Caco-2 (cell line): ENCODE results near the gene OTOP2. TPM values are rescaled to one million over a fixed set of nuclear protein-coding genes. Genes with fewer than 3 reads are reported as not detected.

Experiments
- BruUV-seq: library from RNA; stranded (reverse); fragments of 400-500 nt; replicated peaks from 2 replicates; lab custom pipeline; 2021; lab: Mats Ljungman, UMichigan
- CTCF ChIA-PET: fragments of 300-600 bp; sonication (Branson Sonifier 250); formaldehyde crosslinking; loops from one replicate; lab custom pipeline; 2022; ENCODE audit warnings: antibody characterized with exemption; lab: Charles Lee
- POLR2A ChIA-PET: fragments of 300-600 bp; sonication (Branson Sonifier 250); formaldehyde crosslinking; loops from one replicate; lab custom pipeline; 2022; ENCODE audit warnings: antibody characterized with exemption; lab: Charles Lee
- DNase-seq, 2 experiments: peaks; one replicate each; pipeline versions ENCODE4 v3.0.0 to v3.0.0-alpha.2; 2020 to 2022
- H3K27me3 ChIP-seq: replicated peaks from 2 replicates; pipeline ENCODE4 v1.6.0; 2011; ENCODE audit warnings: low read length; ENCODE audit not compliant: control insufficient read depth, insufficient read depth
- H3K36me3 ChIP-seq: 2 replicates; pipeline ENCODE4 v1.5.1; 2011; ENCODE audit warnings: low read length; ENCODE audit not compliant: control insufficient read depth, insufficient read depth
- H3K4me1 ChIP-seq: fragments of 250-450 bp; sonication (Bioruptor Pico); 2 replicates; pipeline ENCODE4 v1.5.1; 2020; ENCODE audit warnings: mild to moderate bottlenecking
- H3K4me3 ChIP-seq: 2 replicates; pipeline ENCODE4 v1.5.1; 2011; ENCODE audit warnings: low read depth, mild to moderate bottlenecking, control low read depth, low read length
- H3K9me3 ChIP-seq: fragments of 250-450 bp; sonication (Bioruptor Pico); 2 replicates; pipeline ENCODE4 v1.5.1; 2020; ENCODE audit warnings: mild to moderate bottlenecking, moderate library complexity
- H3K27ac Mint-ChIP-seq: one replicate; pipeline ENCODE4 v1.8.0; 2022; ENCODE audit warnings: mixed read lengths; ENCODE audit not compliant: unreplicated experiment
- H3K27me3 Mint-ChIP-seq: one replicate; pipeline ENCODE4 v1.8.0; 2022; ENCODE audit warnings: mixed read lengths; ENCODE audit not compliant: insufficient read depth, unreplicated experiment
- H3K36me3 Mint-ChIP-seq: one replicate; pipeline ENCODE4 v1.8.0; 2022; ENCODE audit warnings: mild to moderate bottlenecking, mixed read lengths; ENCODE audit not compliant: insufficient read depth, unreplicated experiment
- H3K4me1 Mint-ChIP-seq: one replicate; pipeline ENCODE4 v1.8.0; 2022; ENCODE audit warnings: low read depth, mixed read lengths; ENCODE audit not compliant: unreplicated experiment
- H3K4me3 Mint-ChIP-seq: one replicate; pipeline ENCODE4 v1.8.0; 2022; ENCODE audit warnings: mild to moderate bottlenecking, moderate library complexity, mixed read lengths; ENCODE audit not compliant: unreplicated experiment
- H3K9me3 Mint-ChIP-seq: one replicate; pipeline ENCODE4 v1.8.0; 2022; ENCODE audit warnings: mixed read lengths; ENCODE audit not compliant: unreplicated experiment
- intact Hi-C: fragments of 100-400 bp; cut with micrococcal nuclease; formaldehyde crosslinking; loops from one replicate; pipeline ENCODE4 v1.10.0; 2022; ENCODE audit not compliant: unreplicated experiment
- total RNA-seq: library from RNA; stranded (reverse); gene quantifications from 2 replicates; pipeline ENCODE4 v1.2.3, GENCODE V29; 2022
- TF ChIP-seq, protein P1 (sequence below), 2 experiments: fragments of 200-600 bp in 1 of 2; IDR thresholded peaks; 1 replicate in 1 of 2; 2 replicates in 1 of 2; pipeline versions ENCODE4 v1.5.1 to v1.8.0; 2011 to 2022; ENCODE audit warnings: antibody characterized with exemption in 1 of 2, control low read depth in 1 of 2, inconsistent platforms in 1 of 2, low read depth in 1 of 2, low read length in 1 of 2, mild to moderate bottlenecking in 1 of 2, moderate library complexity in 1 of 2; ENCODE audit not compliant: insufficient read depth in 1 of 2, severe bottlenecking in 1 of 2, unreplicated experiment in 1 of 2

Gene OTOP2
- total RNA-seq, 1 experiment from 2014 or later: not detected

DNA sequence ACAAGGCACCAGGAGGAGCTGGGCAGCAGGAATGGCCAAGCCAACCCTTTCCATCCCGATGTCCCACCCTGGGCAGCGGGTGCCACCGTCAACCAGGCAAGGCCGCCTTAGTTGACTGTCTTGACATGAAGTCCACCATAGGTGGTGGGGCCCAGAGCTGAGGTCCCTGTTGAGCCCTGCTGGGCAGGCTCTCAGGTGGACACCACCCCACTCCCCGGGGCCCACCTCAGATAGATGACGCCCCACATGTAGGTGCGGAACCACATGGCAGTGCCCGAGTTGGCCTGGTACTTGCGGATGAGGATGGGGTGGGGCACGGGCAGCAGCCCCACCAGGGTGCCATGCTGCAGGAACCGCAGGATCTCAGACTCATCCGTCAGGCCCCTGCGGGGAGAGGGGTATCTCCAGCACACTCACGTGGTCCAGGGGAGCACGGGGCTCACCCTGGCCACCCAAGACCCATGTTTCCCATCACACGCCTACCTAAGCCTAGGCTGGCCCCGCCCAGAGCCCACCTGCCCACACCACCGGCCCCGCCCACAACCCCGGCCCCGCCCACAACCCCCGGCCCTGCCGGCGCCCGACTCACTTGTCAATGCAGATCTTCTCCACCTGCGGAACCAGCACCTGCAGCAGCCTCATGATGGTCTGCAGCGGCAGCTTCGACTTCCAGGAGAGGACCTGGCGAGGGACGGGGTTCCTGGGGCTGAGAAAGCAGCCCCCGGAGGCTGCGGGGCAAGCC is 27.8 kb downstream of the OTOP2 start:
- H3K4me1 Mint-ChIP-seq: peaks cover 7% of the 10 kb centered on the region
- Histone ChIP-seq H3K4me3 (no peak overlapping the region), H3K36me3 (no peaks in the 10 kb centered on the region; the same call in 1 of the 2 replicates), H3K9me3 (no peaks in the 10 kb centered on the region), H3K27me3 (no peaks in the 10 kb centered on the region), H3K4me1 (peaks cover 8% of the 10 kb centered on the region)
- intact Hi-C loops: loop anchor here (5.0 kb wide), 1 partner anchor 205 kb away; the partner anchor contains the start of gene NHERF1
- no TSS peak for BruUV-seq
- TF ChIP-seq, protein P1, sequence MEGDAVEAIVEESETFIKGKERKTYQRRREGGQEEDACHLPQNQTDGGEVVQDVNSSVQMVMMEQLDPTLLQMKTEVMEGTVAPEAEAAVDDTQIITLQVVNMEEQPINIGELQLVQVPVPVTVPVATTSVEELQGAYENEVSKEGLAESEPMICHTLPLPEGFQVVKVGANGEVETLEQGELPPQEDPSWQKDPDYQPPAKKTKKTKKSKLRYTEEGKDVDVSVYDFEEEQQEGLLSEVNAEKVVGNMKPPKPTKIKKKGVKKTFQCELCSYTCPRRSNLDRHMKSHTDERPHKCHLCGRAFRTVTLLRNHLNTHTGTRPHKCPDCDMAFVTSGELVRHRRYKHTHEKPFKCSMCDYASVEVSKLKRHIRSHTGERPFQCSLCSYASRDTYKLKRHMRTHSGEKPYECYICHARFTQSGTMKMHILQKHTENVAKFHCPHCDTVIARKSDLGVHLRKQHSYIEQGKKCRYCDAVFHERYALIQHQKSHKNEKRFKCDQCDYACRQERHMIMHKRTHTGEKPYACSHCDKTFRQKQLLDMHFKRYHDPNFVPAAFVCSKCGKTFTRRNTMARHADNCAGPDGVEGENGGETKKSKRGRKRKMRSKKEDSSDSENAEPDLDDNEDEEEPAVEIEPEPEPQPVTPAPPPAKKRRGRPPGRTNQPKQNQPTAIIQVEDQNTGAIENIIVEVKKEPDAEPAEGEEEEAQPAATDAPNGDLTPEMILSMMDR (IDR thresholded peaks at IDR 0.05; ENCODE audit: insufficient read depth in 1 of 2, low read depth in 1 of 2, low read length in 1 of 2, severe bottlenecking in 1 of 2, unreplicated experiment in 1 of 2): no peak
- H3K27me3 Mint-ChIP-seq: no peaks in the 10 kb centered on the region
- DNase-seq: no peak
- peaks cover 4% of the 10 kb centered on the region for H3K36me3 Mint-ChIP-seq
- CTCF ChIA-PET: interaction anchor here (1.4 kb wide), 1 partner anchor 10 kb away, joined by 6 read pairs; no protein-coding TSS in a partner anchor
- POLR2A ChIA-PET: no interaction called here
- H3K4me3 Mint-ChIP-seq: no peak overlapping the region
- H3K27ac Mint-ChIP-seq: no peak overlapping the region
- H3K9me3 Mint-ChIP-seq: no peaks in the 10 kb centered on the region

GRCh38 chr17:74952431-74953133 is 28.5 kb downstream of the OTOP2 start:
- no peak overlapping the region for H3K27ac Mint-ChIP-seq
- H3K9me3 ChIP-seq: no peaks in the 10 kb centered on the region
- TF ChIP-seq, protein P1 (IDR thresholded peaks at IDR 0.05; ENCODE audit: insufficient read depth in 1 of 2, low read depth in 1 of 2, low read length in 1 of 2, severe bottlenecking in 1 of 2, unreplicated experiment in 1 of 2): no peak
- H3K9me3 Mint-ChIP-seq: no peaks in the 10 kb centered on the region
- POLR2A ChIA-PET: no interaction called here
- CTCF ChIA-PET: interaction anchor here (1.0 kb wide), 1 partner anchor 29 kb away, joined by 5 read pairs; the partner anchor contains the start of gene OTOP2
- no peaks in the 10 kb centered on the region for H3K27me3 ChIP-seq
- no peak overlapping the region for H3K4me3 ChIP-seq
- H3K36me3 ChIP-seq: no peaks in the 10 kb centered on the region; the same call in 1 of the 2 replicates
- H3K4me1 Mint-ChIP-seq: peaks cover 7% of the 10 kb centered on the region
- no TSS peak for BruUV-seq
- DNase-seq: no peak
- no peaks in the 10 kb centered on the region for H3K27me3 Mint-ChIP-seq
- H3K4me1 ChIP-seq: peaks cover 8% of the 10 kb centered on the region
- no peak overlapping the region for H3K4me3 Mint-ChIP-seq
- peaks cover 4% of the 10 kb centered on the region for H3K36me3 Mint-ChIP-seq
- intact Hi-C loops: loop anchor here (5.0 kb wide), 1 partner anchor 205 kb away; the partner anchor contains the start of gene NHERF1

- Histone ChIP-seq H3K27me3 (no peaks in the 10 kb centered on the region), H3K4me1 (peaks cover 8% of the 10 kb centered on the region), H3K4me3 (no peak overlapping the region), H3K36me3 (no peaks in the 10 kb centered on the region; the same call in 1 of the 2 replicates), H3K9me3 (no peaks in the 10 kb centered on the region)
- no peak overlapping the region for H3K4me3 Mint-ChIP-seq
- H3K36me3 Mint-ChIP-seq: peaks cover 4% of the 10 kb centered on the region
- TF ChIP-seq, protein P1 (IDR thresholded peaks at IDR 0.05; ENCODE audit: insufficient read depth in 1 of 2, low read depth in 1 of 2, low read length in 1 of 2, severe bottlenecking in 1 of 2, unreplicated experiment in 1 of 2): no peak
- H3K9me3 Mint-ChIP-seq: no peaks in the 10 kb centered on the region
- ChIA-PET POLR2A (no interaction called here), CTCF (interaction anchor here (1.0 kb wide), 1 partner anchor 29 kb away, joined by 5 read pairs; the partner anchor contains the start of gene OTOP2)
- no peak overlapping the region for H3K27ac Mint-ChIP-seq
- peaks cover 7% of the 10 kb centered on the region for H3K4me1 Mint-ChIP-seq
- intact Hi-C loops: loop anchor here (5.0 kb wide), 1 partner anchor 206 kb away; the partner anchor contains the start of gene NHERF1
- no peak for DNase-seq
- BruUV-seq: no TSS peak
- no peaks in the 10 kb centered on the region for H3K27me3 Mint-ChIP-seq
Observed at GRCh38 chr17:74953134-74953687, 29.1 kb downstream of the OTOP2 start.
